Suprapubic skin (tissue), 4 donors: Measurements from ENCODE around the gene ASTE1.

Source experiments
- CTCF ChIP-seq, 2 donors: fragments of 200-600 bp in 1 of 2; fragments of 450-650 bp in 1 of 2; sonication (generic) in 1 of 2; IDR thresholded peaks; one replicate each; pipeline ENCODE4 v1.5.1; 2016 to 2019; ENCODE audit warnings: antibody characterized with exemption in 2 of 2, mild to moderate bottlenecking in 1 of 2, moderate library complexity in 1 of 2
- POLR2A ChIP-seq, 2 donors: fragments of 450-650 bp; IDR thresholded peaks; one replicate each; pipeline ENCODE4 v1.6.1; 2017; ENCODE audit warnings: antibody characterized with exemption in 2 of 2, mild to moderate bottlenecking in 2 of 2, moderate library complexity in 2 of 2
- POLR2AphosphoS5 ChIP-seq, 3 donors: sonication (generic); formaldehyde crosslinking; IDR thresholded peaks; one replicate each; pipeline ENCODE4 v1.6.1; 2017; ENCODE audit warnings: antibody characterized with exemption in 3 of 3

- TF ChIP-seq CTCF (IDR thresholded peaks at IDR 0.05) (no peak), POLR2A (IDR thresholded peaks at IDR 0.05) (no peak), POLR2AphosphoS5 (IDR thresholded peaks at IDR 0.05) (no peak)
Observed at GRCh38 chr3:131048030-131048429, 21.4 kb upstream of the ASTE1 start.
